ENCODE results near the gene MYO9A.

- TF ChIP-seq POLR2A (IDR thresholded peaks at IDR 0.05) (no peak), CTCF (IDR thresholded peaks at IDR 0.05) (no peak)
Observed at GRCh38 chr15:72136170-72137051, 18.5 kb upstream of the MYO9A start.

Data from heart left ventricle (tissue), 13 donors.